A673 (cell line): ENCODE data around the gene SYVN1. TPM values are rescaled to one million over a fixed set of nuclear protein-coding genes. Genes with fewer than 3 reads are reported as not detected.
A peak's percentile ranks its signal among the peaks of the same experiment; 100 is the strongest.

Experiments
- BruUV-seq: library from RNA; stranded (reverse); fragments of 400-500 nt; replicated peaks from 2 replicates; lab custom pipeline; 2021; lab: Mats Ljungman, UMichigan
- CTCF ChIA-PET: fragments of 300-600 bp; sonication (Branson Sonifier 250); formaldehyde crosslinking; loops from one replicate; lab custom pipeline; 2022; ENCODE audit warnings: antibody characterized with exemption; lab: Charles Lee
- POLR2A ChIA-PET: fragments of 300-600 bp; sonication (Branson Sonifier 250); formaldehyde crosslinking; loops from one replicate; lab custom pipeline; 2022; ENCODE audit warnings: antibody characterized with exemption; ENCODE audit not compliant: low non-redundant PET; lab: Charles Lee
- DNase-seq: peaks from one replicate; pipeline ENCODE4 v3.0.0-alpha.2; 2015; ENCODE audit warnings: low spot score
- H3K27ac ChIP-seq: fragments of 200-600 bp; sonication (generic); 2 replicates; pipeline ENCODE4 v1.5.1; 2016; ENCODE audit warnings: mixed run types, low read depth, mild to moderate bottlenecking, mixed read lengths, antibody characterized with exemption, low read length; ENCODE audit not compliant: poor library complexity, severe bottlenecking
- H3K27me3 ChIP-seq: fragments of 200-600 bp; sonication (generic); replicated peaks from 2 replicates; pipeline ENCODE4 v1.6.1; 2017; ENCODE audit warnings: mixed run types, low read depth, mild to moderate bottlenecking, mixed read lengths, antibody characterized with exemption, low read length; ENCODE audit not compliant: insufficient read depth, poor library complexity
- H3K36me3 ChIP-seq: fragments of 200-600 bp; sonication (generic); 2 replicates; pipeline ENCODE4 v1.6.1; 2016; ENCODE audit warnings: mixed run types, mild to moderate bottlenecking, mixed read lengths, antibody characterized with exemption, low read length; ENCODE audit not compliant: insufficient read depth, poor library complexity, severe bottlenecking
- H3K4me1 ChIP-seq: fragments of 200-600 bp; sonication (generic); 2 replicates; pipeline ENCODE4 v1.6.1; 2017; ENCODE audit warnings: mixed run types, mild to moderate bottlenecking, mixed read lengths, antibody characterized with exemption, low read length; ENCODE audit not compliant: insufficient read depth, poor library complexity, severe bottlenecking
- H3K4me3 ChIP-seq: fragments of 200-600 bp; sonication (generic); 2 replicates; pipeline ENCODE4 v1.5.1; 2016; ENCODE audit warnings: low read depth, mixed run types, mild to moderate bottlenecking, mixed read lengths, low read length; ENCODE audit not compliant: poor library complexity, severe bottlenecking
- H3K9me3 ChIP-seq: fragments of 200-600 bp; sonication (generic); 2 replicates; pipeline ENCODE4 v1.6.1; 2016; ENCODE audit warnings: mixed run types, low read depth, mild to moderate bottlenecking, mixed read lengths, antibody characterized with exemption, low read length; ENCODE audit not compliant: poor library complexity, severe bottlenecking
- CTCF ChIP-seq: fragments of 300-800, 200-600 bp; sonication (generic); conservative IDR thresholded peaks from 2 replicates; pipeline ENCODE4 v1.5.1; 2017; ENCODE audit warnings: low read depth, mild to moderate bottlenecking, antibody characterized with exemption, low read length, moderate library complexity, mixed read lengths
- EZH2 ChIP-seq: fragments of 200-600 bp; sonication (generic); IDR thresholded peaks from 2 replicates; pipeline ENCODE4 v1.6.1; 2017; ENCODE audit warnings: borderline replicate concordance, low read depth, mild to moderate bottlenecking, mixed read lengths, antibody characterized with exemption, low read length; ENCODE audit not compliant: poor library complexity, severe bottlenecking
- intact Hi-C: fragments of 100-400 bp; cut with micrococcal nuclease; formaldehyde crosslinking; loops from one replicate; pipeline ENCODE4 v1.10.0; 2022; ENCODE audit not compliant: unreplicated experiment
- total RNA-seq: library from RNA; stranded (reverse); gene quantifications from 2 replicates; pipeline ENCODE4 v1.2.3, GENCODE V29; 2021

Gene SYVN1
- total RNA-seq, 1 experiment from 2014 or later: 48.5 TPM

DNA sequence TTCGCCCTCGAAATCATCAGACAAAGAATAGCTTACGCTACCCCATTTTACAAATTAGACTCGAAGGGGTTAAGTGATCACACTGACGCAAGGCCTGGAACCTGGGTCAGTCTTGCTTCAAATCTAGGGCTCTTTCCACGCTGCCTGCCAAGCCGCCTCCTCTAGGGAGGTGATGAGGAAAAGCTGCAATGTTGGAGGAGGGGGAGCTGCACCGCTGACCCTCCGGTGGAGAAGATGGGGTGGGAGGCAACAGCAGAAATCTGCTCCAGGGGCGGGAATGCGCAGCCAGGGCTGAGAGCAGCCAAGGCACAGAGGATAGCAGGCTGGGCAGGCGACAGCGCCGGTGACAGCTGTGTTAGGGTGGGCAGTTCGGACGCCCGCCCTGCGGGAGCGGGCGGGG is 595 bp downstream of the SYVN1 start:
- TSS peak; percentile 46 for BruUV-seq
- POLR2A ChIA-PET: interaction anchor here (0.7 kb wide), 1 partner anchor 226 kb away, joined by 4 read pairs; no protein-coding TSS in a partner anchor

DNA sequence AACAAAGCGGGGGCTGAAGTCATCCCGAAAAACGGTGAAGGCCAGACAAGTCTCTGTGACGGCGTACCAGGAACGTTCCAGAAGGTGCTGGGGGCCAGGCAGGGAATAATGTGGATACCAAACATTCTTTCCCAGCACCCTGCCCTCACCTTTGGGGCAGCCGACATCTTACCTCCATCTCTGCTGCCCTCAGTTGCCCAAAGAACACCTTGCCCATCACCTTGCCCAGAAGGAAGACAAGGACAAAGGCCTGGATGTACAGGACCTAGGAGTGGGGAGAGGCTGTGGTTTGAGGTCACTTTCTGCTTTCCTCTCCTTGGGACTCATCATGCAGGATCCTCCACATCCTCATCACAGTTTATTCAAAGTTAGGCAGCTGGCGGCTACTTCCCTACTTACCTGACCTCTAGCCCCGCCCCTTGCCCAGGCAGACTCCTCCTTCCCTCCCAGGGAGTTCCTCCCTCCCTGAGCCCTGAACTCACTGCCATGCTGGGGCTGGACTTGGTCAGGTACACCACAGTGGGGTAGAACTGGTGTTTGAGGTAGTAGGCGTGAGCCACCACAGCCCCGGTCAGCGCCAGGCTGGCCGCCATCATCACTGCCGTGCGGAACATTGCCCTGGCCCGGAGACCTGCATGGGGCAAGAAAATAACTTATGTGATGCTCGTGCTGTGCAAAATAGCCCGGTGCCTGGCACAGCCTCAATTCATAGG is 1.2 kb downstream of the SYVN1 start:
- no peaks in the 10 kb centered on the region for H3K9me3 ChIP-seq
- no peaks in the 10 kb centered on the region for H3K27me3 ChIP-seq
- peaks cover 17% of the 10 kb centered on the region for H3K4me1 ChIP-seq
- intact Hi-C loops: no loop called here
- POLR2A ChIA-PET: interaction anchor here (0.7 kb wide), 1 partner anchor 226 kb away, joined by 4 read pairs; no protein-coding TSS in a partner anchor
- H3K27ac ChIP-seq: peak overlapping the region; percentile 99
- BruUV-seq: no TSS peak
- DNase-seq: no peak
- no peak for TF ChIP-seq CTCF
- TF ChIP-seq EZH2: no peak
- H3K36me3 ChIP-seq: peaks cover 44% of the 10 kb centered on the region
- CTCF ChIA-PET: no interaction called here
- peak overlapping the region; percentile 70 for H3K4me3 ChIP-seq

More for the DNA sequence above, 595 bp downstream of the SYVN1 start:
- peaks cover 17% of the 10 kb centered on the region for H3K4me1 ChIP-seq
- H3K9me3 ChIP-seq: no peaks in the 10 kb centered on the region
- TF ChIP-seq CTCF (no peak), EZH2 (no peak)
- CTCF ChIA-PET: no interaction called here
- peak overlapping the region; percentile 70 for H3K4me3 ChIP-seq
- H3K27me3 ChIP-seq: no peaks in the 10 kb centered on the region
- H3K36me3 ChIP-seq: peaks cover 38% of the 10 kb centered on the region
- intact Hi-C loops: no loop called here
- H3K27ac ChIP-seq: peak overlapping the region; percentile 99
- DNase-seq: peak; percentile 26

- H3K27ac ChIP-seq: no peak overlapping the region
- H3K4me3 ChIP-seq: peak overlapping the region; percentile 70
- no peaks in the 10 kb centered on the region for H3K27me3 ChIP-seq
- POLR2A ChIA-PET: interaction anchor here (0.7 kb wide), 1 partner anchor 26 kb away, joined by 3 read pairs; no protein-coding TSS in a partner anchor
- intact Hi-C loops: no loop called here
- DNase-seq: no peak
- peaks cover 17% of the 10 kb centered on the region for H3K4me1 ChIP-seq
- TF ChIP-seq EZH2: no peak
- TF ChIP-seq CTCF: no peak
- CTCF ChIA-PET: no interaction called here
- H3K36me3 ChIP-seq: peaks cover 50% of the 10 kb centered on the region
- H3K9me3 ChIP-seq: no peaks in the 10 kb centered on the region
- BruUV-seq: no TSS peak
These were observed 1.9 kb downstream of the SYVN1 start for GRCh38 chr11:65132238-65132987.
